ENCODE measurements around the gene PILRA. TPM values are rescaled to one million over a fixed set of nuclear protein-coding genes. Genes with fewer than 3 reads are reported as not detected.

Gene PILRA
- total and polyA plus RNA-seq, 10 of the 15 experiments (the other 5 are each of a cell fraction or from before 2014, with no cell fraction given), result 6.6 to 43.3 (median 11.5) TPM

GRCh38 chr7:100387695-100388094, 14.4 kb downstream of the PILRA start:
- Histone ChIP-seq H3K4me1 (ENCODE audit: control insufficient read depth, insufficient read depth, low read length) (peaks cover 8% of the 10 kb centered on the region), H3K79me2 (ENCODE audit: control insufficient read depth, insufficient read depth, low read length) (no peaks in the 10 kb centered on the region), H4K20me1 (ENCODE audit: control insufficient read depth, insufficient read depth) (no peaks in the 10 kb centered on the region), H3K27me3 (replicated peaks in 1 of 2; ENCODE audit: control insufficient read depth in 2 of 2, insufficient read depth in 2 of 2, low read length in 1 of 2) (no peaks in the 10 kb centered on the region), H3K9ac (ENCODE audit: control insufficient read depth, insufficient read depth, low read length) (no peak overlapping the region), H3K27ac (ENCODE audit: control insufficient read depth, insufficient read depth) (no peak overlapping the region), H2AFZ (ENCODE audit: control insufficient read depth, low read depth, low read length) (no peak overlapping the region), H3K9me3 (replicated peaks; ENCODE audit: control insufficient read depth, insufficient read depth, low read length) (no peaks in the 10 kb centered on the region), H3K4me2 (ENCODE audit: control insufficient read depth, insufficient read depth) (no peak overlapping the region), H3K36me3 (ENCODE audit: control insufficient read depth in 2 of 2, insufficient read depth in 2 of 2, low read length in 1 of 2) (peaks cover 0 to 2% of the 10 kb centered on the region in 2 experiments; a peak in 2 of 4 replicates), H3K4me3 (no peak overlapping the region)
- no TSS peak for BruUV-seq (replicated peaks)
- ChIA-PET CTCF (interaction anchor here (0.6 to 3.1 kb wide), 5 partner anchors 9 to 366 kb away, joined by 3 to 15 read pairs (median 5); no protein-coding TSS in a partner anchor), RAD21 (ENCODE audit: unreplicated experiment) (interaction anchor here (0.8 to 3.5 kb wide), 6 partner anchors 9 to 308 kb away, joined by 3 to 18 read pairs (median 5); partner anchors contain the start of gene ZCWPW1), POLR2A (interaction anchor here (1.5 to 5.8 kb wide), 3 partner anchors 8 to 47 kb away, joined by 4 to 30 read pairs (median 8); no protein-coding TSS in a partner anchor), SMC1A (ENCODE audit: uncharacterized antibody, unreplicated experiment) (interaction anchor here (1.0 to 4.4 kb wide), 6 partner anchors 9 to 24 kb away, joined by 3 to 26 read pairs (median 4); no protein-coding TSS in a partner anchor)
- FAIRE-seq (no peak), DNase-seq (ENCODE audit: low read depth, low spot score) (no peak), ATAC-seq (no peak)
- TF ChIP-seq ZNF384 (IDR thresholded peaks at IDR 0.05; ENCODE audit: borderline replicate concordance, low read depth, low read length), result no peak
- no peak for TF ChIP-seq ZBTB40 (IDR thresholded peaks at IDR 0.05; ENCODE audit: borderline replicate concordance)
- no peak for TF ChIP-seq GABPA (IDR thresholded peaks at IDR 0.05; ENCODE audit: low read depth)
- no peak for TF ChIP-seq IRF4 (IDR thresholded peaks at IDR 0.05; ENCODE audit: low read depth, low read length)
- TF ChIP-seq POLR2AphosphoS2 (IDR thresholded peaks at IDR 0.05; ENCODE audit: low read depth, low read length), result no peak
- intact Hi-C loops (cut with micrococcal nuclease; ENCODE audit: unreplicated experiment) (no loop called here), in situ Hi-C loops (cut with MboI) (no loop called here)
- 61% methylated on average over 2 of the region's 2 CpGs for WGBS (ENCODE audit: insufficient coverage, insufficient replicate concordance, low lambda C conversion rate, missing lambda C conversion rate)
